H9 (cell line): ENCODE results near the gene CRYGN. TPM values are rescaled to one million over a fixed set of nuclear protein-coding genes. Genes with fewer than 3 reads are reported as not detected.

Source experiments
- DNase-seq: peaks from one replicate; pipeline ENCODE4 v3.0.0-alpha.2; 2017
- H2AFZ ChIP-seq: one replicate; pipeline ENCODE4 v1.6.1; 2013; ENCODE audit warnings: mild to moderate bottlenecking, low read length, control low read depth, moderate library complexity
- H2AK5ac ChIP-seq: 2 replicates; pipeline ENCODE4 v1.6.1; 2013; ENCODE audit warnings: low read length, control low read depth, mixed read lengths; ENCODE audit not compliant: insufficient read length
- H2BK120ac ChIP-seq: one replicate; pipeline ENCODE4 v1.6.1; 2013; ENCODE audit warnings: low read depth, mild to moderate bottlenecking, low read length, control low read depth, inconsistent platforms; ENCODE audit not compliant: poor library complexity, severe bottlenecking
- H2BK12ac ChIP-seq: 2 replicates; pipeline ENCODE4 v1.6.1; 2013; ENCODE audit warnings: low read length, control low read depth, mixed read lengths, low read depth; ENCODE audit not compliant: insufficient read length
- H2BK15ac ChIP-seq: 2 replicates; pipeline ENCODE4 v1.6.1; 2013; ENCODE audit warnings: low read depth, low read length, control low read depth
- H2BK20ac ChIP-seq: one replicate; pipeline ENCODE4 v1.6.1; 2013; ENCODE audit warnings: low read depth, mild to moderate bottlenecking, low read length, control low read depth, inconsistent platforms; ENCODE audit not compliant: poor library complexity, severe bottlenecking
- H2BK5ac ChIP-seq: 2 replicates; pipeline ENCODE4 v1.6.1; 2013; ENCODE audit warnings: low read length, control low read depth, mixed read lengths; ENCODE audit not compliant: insufficient read length
- H3K14ac ChIP-seq: 2 replicates; pipeline ENCODE4 v1.6.1; 2013; ENCODE audit warnings: low read length, control low read depth; ENCODE audit not compliant: insufficient read depth
- H3K18ac ChIP-seq: 2 replicates; pipeline ENCODE4 v1.6.1; 2013; ENCODE audit warnings: low read depth, mild to moderate bottlenecking, mixed read lengths, low read length, control low read depth; ENCODE audit not compliant: insufficient read length
- H3K23ac ChIP-seq: 2 replicates; pipeline ENCODE4 v1.6.1; 2013; ENCODE audit warnings: low read length, control low read depth, mixed read lengths, low read depth; ENCODE audit not compliant: insufficient read length
- H3K23me2 ChIP-seq: 2 replicates; pipeline ENCODE4 v1.6.1; 2013; ENCODE audit warnings: low read depth, mild to moderate bottlenecking, mixed read lengths, low read length, control low read depth; ENCODE audit not compliant: insufficient read length, poor library complexity, severe bottlenecking
- H3K27ac ChIP-seq: 2 replicates; pipeline ENCODE4 v1.5.1; 2013; ENCODE audit warnings: low read length, control low read depth, mixed read lengths, low read depth; ENCODE audit not compliant: insufficient read length
- H3K27me3 ChIP-seq: 2 replicates; pipeline ENCODE4 v1.6.1; 2013; ENCODE audit warnings: low read length, control low read depth, inconsistent platforms; ENCODE audit not compliant: insufficient read depth
- H3K4ac ChIP-seq: 2 replicates; pipeline ENCODE4 v1.6.1; 2013; ENCODE audit warnings: low read depth, mild to moderate bottlenecking, control low read depth, inconsistent platforms, low read length, moderate library complexity
- H3K4me1 ChIP-seq: 2 replicates; pipeline ENCODE4 v1.6.1; 2013; ENCODE audit warnings: low read length, control low read depth, inconsistent platforms; ENCODE audit not compliant: insufficient read depth
- H3K4me2 ChIP-seq: 2 replicates; pipeline ENCODE4 v1.6.1; 2013; ENCODE audit warnings: low read length, control low read depth, mixed read lengths; ENCODE audit not compliant: insufficient read length, insufficient read depth
- H3K56ac ChIP-seq: 2 replicates; pipeline ENCODE4 v1.6.1; 2013; ENCODE audit warnings: low read depth, mild to moderate bottlenecking, mixed read lengths, low read length, control low read depth; ENCODE audit not compliant: insufficient read length
- H3K79me1 ChIP-seq: 2 replicates; pipeline ENCODE4 v1.6.1; 2013; ENCODE audit warnings: low read depth, mild to moderate bottlenecking, moderate library complexity, low read length, control low read depth, inconsistent platforms; ENCODE audit not compliant: insufficient read depth, poor library complexity, severe bottlenecking
- H3K79me2 ChIP-seq: 2 replicates; pipeline ENCODE4 v1.6.1; 2013; ENCODE audit warnings: low read length, control low read depth, inconsistent platforms; ENCODE audit not compliant: insufficient read depth
- H3K9ac ChIP-seq: 2 replicates; pipeline ENCODE4 v1.6.1; 2013; ENCODE audit warnings: low read length, control low read depth, mixed read lengths; ENCODE audit not compliant: insufficient read length; ENCODE audit errors: extremely low read depth
- H3K9me3 ChIP-seq: one replicate; pipeline ENCODE4 v1.6.1; 2013; ENCODE audit warnings: low read depth, low read length, inconsistent platforms; ENCODE audit not compliant: control insufficient read depth
- H3T11ph ChIP-seq: one replicate; pipeline ENCODE4 v1.6.1; 2013; ENCODE audit warnings: mild to moderate bottlenecking, low read length, control low read depth, inconsistent platforms
- H4K20me1 ChIP-seq: one replicate; pipeline ENCODE4 v1.6.1; 2013; ENCODE audit not compliant: control insufficient read depth, insufficient read length, insufficient read depth
- H4K5ac ChIP-seq: 2 replicates; pipeline ENCODE4 v1.6.1; 2013; ENCODE audit warnings: low read depth, mild to moderate bottlenecking, mixed read lengths, low read length, control low read depth; ENCODE audit not compliant: insufficient read length
- H4K8ac ChIP-seq: replicated peaks from 2 replicates; pipeline ENCODE4 v1.6.1; 2013; ENCODE audit warnings: low read length, control low read depth, mixed read lengths, low read depth; ENCODE audit not compliant: insufficient read length
- H4K91ac ChIP-seq: 2 replicates; pipeline ENCODE4 v1.6.1; 2013; ENCODE audit warnings: low read depth, mild to moderate bottlenecking, moderate library complexity, mixed read lengths, low read length, control low read depth; ENCODE audit not compliant: insufficient read length
- H3K27ac Mint-ChIP-seq, 3 experiments: 2 replicates in 2 of 3; 3 replicates in 1 of 3; pipeline ENCODE4 v1.8.0; 2020 to 2021; ENCODE audit warnings: mixed read lengths in 3 of 3, mild to moderate bottlenecking in 1 of 3, moderate library complexity in 1 of 3
- H3K27me3 Mint-ChIP-seq: 2 replicates; pipeline ENCODE4 v1.8.0; 2021; ENCODE audit warnings: low read depth, mild to moderate bottlenecking, moderate library complexity, mixed read lengths
- H3K36me3 Mint-ChIP-seq, 3 experiments: 2 replicates in 2 of 3; 3 replicates in 1 of 3; pipeline ENCODE4 v1.8.0; 2020 to 2021; ENCODE audit warnings: low read depth in 3 of 3, mixed read lengths in 3 of 3; ENCODE audit not compliant: insufficient read depth in 1 of 3
- H3K4me1 Mint-ChIP-seq, 2 experiments: 2 replicates each; pipeline ENCODE4 v1.8.0; 2020; ENCODE audit warnings: mixed read lengths in 2 of 2
- H3K4me3 Mint-ChIP-seq, 2 experiments: 2 replicates in 1 of 2; 3 replicates in 1 of 2; pipeline ENCODE4 v1.8.0; 2020 to 2021; ENCODE audit warnings: mild to moderate bottlenecking in 2 of 2, mixed read lengths in 2 of 2, moderate library complexity in 1 of 2
- H3K9me3 Mint-ChIP-seq, 2 experiments: 2 replicates in 1 of 2; 3 replicates in 1 of 2; pipeline ENCODE4 v1.8.0; 2020; ENCODE audit warnings: mild to moderate bottlenecking in 2 of 2, mixed read lengths in 2 of 2, moderate library complexity in 1 of 2
- CTCF ChIP-seq: fragments of 200-600 bp; sonication (generic); conservative IDR thresholded peaks from 3 replicates; pipeline ENCODE4 v1.8.0; 2021; ENCODE audit warnings: antibody characterized with exemption, mild to moderate bottlenecking
- WGBS: extraction: QIAGEN DNeasy Blood & Tissue Kit; methylation state at CpG from one replicate; pipeline ENCODE4 v1.1.7; 2013; ENCODE audit warnings: missing lambda C conversion rate, low lambda C conversion rate, mixed read lengths; ENCODE audit not compliant: insufficient read length; ENCODE audit errors: extremely low coverage; 5-methylcytosine and 5-hydroxymethylcytosine counted together
- total RNA-seq: library from RNA; stranded (reverse); gene quantifications from 2 replicates; pipeline ENCODE4 v1.2.1, GENCODE V29; 2021

The CRYGN gene
- total RNA-seq, 1 experiment from 2014 or later, result 1.8 TPM

GRCh38 chr7:151380199-151381097, 59.5 kb downstream of the CRYGN start:
- H3K18ac ChIP-seq, result no peak overlapping the region
- H4K5ac ChIP-seq, result no peak overlapping the region
- peaks cover 8% of the 10 kb centered on the region; the same call in 1 of the 2 replicates for H3K27me3 ChIP-seq
- WGBS, result no CpG with 5 or more reads among the region's 32 CpGs
- no peaks in the 10 kb centered on the region for H3K9me3 ChIP-seq
- peak overlapping the region; percentile 67 for H3K4me2 ChIP-seq
- no peaks in the 10 kb centered on the region for H3K79me2 ChIP-seq
- no peak overlapping the region for H2AK5ac ChIP-seq
- Mint-ChIP-seq H3K4me1 (peaks cover 17 to 18% of the 10 kb centered on the region in 2 experiments), H3K9me3 (no peaks in the 10 kb centered on the region), H3K27ac (peak overlapping the region in 1 of 3 experiments; percentile 28; a peak in 1 of 7 replicates), H3K4me3 (peak overlapping the region; percentile 46 to 72), H3K27me3 (peaks cover 34% of the 10 kb centered on the region), H3K36me3 (peaks cover 8 to 34% (median 32%) of the 10 kb centered on the region in 3 experiments)
- H4K91ac ChIP-seq, result no peak overlapping the region
- H4K20me1 ChIP-seq, result peaks cover 4% of the 10 kb centered on the region
- H3T11ph ChIP-seq, result no peak overlapping the region
- no peak overlapping the region for H2BK120ac ChIP-seq
- no peak overlapping the region for H2BK12ac ChIP-seq
- no peak overlapping the region for H4K8ac ChIP-seq
- no peak for TF ChIP-seq CTCF
- no peaks in the 10 kb centered on the region for H3K4me1 ChIP-seq
- no peaks in the 10 kb centered on the region for H3K79me1 ChIP-seq
- H2BK5ac ChIP-seq, result no peak overlapping the region
- no peak overlapping the region for H3K9ac ChIP-seq
- no peak overlapping the region for H3K27ac ChIP-seq
- H2AFZ ChIP-seq, result no peak overlapping the region
- no peak overlapping the region for H2BK20ac ChIP-seq
- H3K56ac ChIP-seq, result no peak overlapping the region
- H3K23ac ChIP-seq, result no peak overlapping the region
- H3K14ac ChIP-seq, result no peak overlapping the region
- H3K23me2 ChIP-seq, result peaks cover 15% of the 10 kb centered on the region
- DNase-seq, result no peak
- H3K4ac ChIP-seq, result no peak overlapping the region
- H2BK15ac ChIP-seq, result no peak overlapping the region
